Measurements from ENCODE around the gene RARS2.

Gene RARS2

DNA sequence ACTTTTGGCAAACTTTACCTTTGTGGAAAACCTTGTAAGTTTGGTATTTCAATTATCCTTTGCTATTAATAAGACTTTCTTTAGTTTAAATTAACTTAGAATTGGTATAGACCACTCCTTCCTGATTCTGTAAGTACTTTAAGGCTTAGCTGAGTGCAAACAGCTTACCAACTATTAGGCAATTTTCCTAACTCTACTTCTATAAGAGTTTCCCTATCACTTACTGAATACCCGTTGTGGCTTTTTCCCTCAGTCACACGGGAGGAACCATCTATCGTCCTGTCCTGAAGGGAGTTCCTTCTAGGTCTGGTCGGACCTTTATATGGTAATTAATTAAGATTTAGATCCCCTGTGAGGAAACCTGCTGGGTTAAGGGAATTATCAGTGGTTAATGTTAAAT lies 107.4 kb downstream of the RARS2 start:
- CTCF ChIA-PET, result interaction anchor here (0.8 kb wide), 1 partner anchor 202 kb away, joined by 3 read pairs; no protein-coding TSS in a partner anchor
- Histone ChIP-seq H3K27ac (ENCODE audit: extremely low read depth, low read depth, low read length) (no peak overlapping the region), H3K4me3 (ENCODE audit: low read depth, low read length) (no peak overlapping the region), H3K4me1 (ENCODE audit: control insufficient read depth, insufficient read depth, low read length) (no peaks in the 10 kb centered on the region), H3K9me3 (ENCODE audit: control insufficient read depth, insufficient read depth, low read depth, low read length) (no peaks in the 10 kb centered on the region), H3K36me3 (ENCODE audit: control insufficient read depth in 2 of 2, insufficient read depth in 1 of 2, low read length in 2 of 2) (peaks cover 0 to 28% of the 10 kb centered on the region in 2 experiments; a peak in 1 of 3 replicates)
- POLR2A ChIA-PET, result no interaction called here
- TF ChIP-seq ZFP37 (tag by site-specific recombination; IDR thresholded peaks at IDR 0.05), result no peak
- TF ChIP-seq HOXC10 (CRISPR knock-in tag; IDR thresholded peaks at IDR 0.05), result no peak
- TF ChIP-seq, protein P1, sequence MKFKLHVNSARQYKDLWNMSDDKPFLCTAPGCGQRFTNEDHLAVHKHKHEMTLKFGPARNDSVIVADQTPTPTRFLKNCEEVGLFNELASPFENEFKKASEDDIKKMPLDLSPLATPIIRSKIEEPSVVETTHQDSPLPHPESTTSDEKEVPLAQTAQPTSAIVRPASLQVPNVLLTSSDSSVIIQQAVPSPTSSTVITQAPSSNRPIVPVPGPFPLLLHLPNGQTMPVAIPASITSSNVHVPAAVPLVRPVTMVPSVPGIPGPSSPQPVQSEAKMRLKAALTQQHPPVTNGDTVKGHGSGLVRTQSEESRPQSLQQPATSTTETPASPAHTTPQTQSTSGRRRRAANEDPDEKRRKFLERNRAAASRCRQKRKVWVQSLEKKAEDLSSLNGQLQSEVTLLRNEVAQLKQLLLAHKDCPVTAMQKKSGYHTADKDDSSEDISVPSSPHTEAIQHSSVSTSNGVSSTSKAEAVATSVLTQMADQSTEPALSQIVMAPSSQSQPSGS (tag by site-specific recombination; IDR thresholded peaks at IDR 0.05; ENCODE audit: low read depth), result no peak

DNA sequence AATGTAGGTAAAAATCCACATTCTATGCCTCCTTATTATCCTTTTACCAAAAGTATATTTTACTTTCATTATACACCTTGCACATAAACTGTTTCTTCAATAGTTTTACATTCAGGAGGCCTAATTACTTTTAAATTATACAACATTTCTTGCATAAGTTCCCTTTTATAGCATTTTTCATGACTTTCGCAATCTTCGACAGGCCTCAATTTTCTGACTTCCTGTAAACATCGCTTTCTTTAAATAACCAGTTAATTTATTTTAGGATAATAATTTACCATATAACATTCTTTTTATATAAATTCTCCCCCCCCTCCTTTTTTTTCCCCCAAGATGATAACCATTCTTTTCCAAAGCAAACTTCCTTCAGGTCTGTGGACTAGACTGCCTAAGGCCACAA lies 107.9 kb downstream of the RARS2 start:
- H3K27ac ChIP-seq (ENCODE audit: extremely low read depth, low read depth, low read length), result no peak overlapping the region
- peaks cover 0 to 30% of the 10 kb centered on the region in 2 experiments; a peak in 1 of 3 replicates for H3K36me3 ChIP-seq (ENCODE audit: control insufficient read depth in 2 of 2, insufficient read depth in 1 of 2, low read length in 2 of 2)
- CTCF ChIA-PET, result interaction anchor here (0.8 kb wide), 1 partner anchor 203 kb away, joined by 3 read pairs; no protein-coding TSS in a partner anchor

DNA sequence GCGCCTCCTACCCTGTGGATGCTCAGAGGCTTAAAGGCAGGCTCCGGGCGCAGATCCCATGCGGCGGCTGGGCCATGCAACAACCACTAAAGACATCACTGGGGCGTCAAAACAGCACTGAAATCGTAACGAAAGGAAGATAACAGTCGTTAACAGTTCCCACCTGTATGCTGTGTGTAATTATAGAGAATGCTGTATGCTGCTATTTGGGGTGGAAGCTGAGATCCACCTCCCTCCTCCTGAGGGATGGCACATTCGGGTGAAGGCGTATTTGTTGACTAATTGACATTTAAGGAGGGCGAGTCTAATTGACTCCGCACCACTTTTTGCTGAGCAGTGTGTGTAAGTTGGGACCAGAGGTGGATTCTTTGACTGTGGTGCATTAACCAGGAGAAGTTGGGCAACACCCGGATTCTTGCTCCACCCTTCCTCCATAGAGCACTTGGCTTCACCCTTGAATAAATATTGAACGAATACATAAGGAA lies 116.3 kb downstream of the RARS2 start:
- ChIA-PET CTCF (no interaction called here), POLR2A (interaction anchor here (1.3 to 2.6 kb wide), 4 partner anchors 24 to 229 kb away, joined by 3 to 11 read pairs (median 4); partner anchors contain the start of genes AKIRIN2 and CFAP206)
- no peaks in the 10 kb centered on the region for H3K4me1 ChIP-seq (ENCODE audit: control insufficient read depth, insufficient read depth, low read length)
- H3K4me3 ChIP-seq (ENCODE audit: low read depth, low read length), result peak overlapping the region; percentile 83
- H3K9me3 ChIP-seq (ENCODE audit: control insufficient read depth, insufficient read depth, low read depth, low read length), result no peaks in the 10 kb centered on the region
- H3K36me3 ChIP-seq (ENCODE audit: control insufficient read depth in 2 of 2, insufficient read depth in 1 of 2, low read length in 2 of 2), result peaks cover 0 to 13% of the 10 kb centered on the region in 2 experiments; a peak in 1 of 3 replicates
- H3K27ac ChIP-seq (ENCODE audit: extremely low read depth, low read depth, low read length), result peak overlapping the region; percentile 73; the same call in 1 of the 2 replicates
- TF ChIP-seq ZFP37 (tag by site-specific recombination; IDR thresholded peaks at IDR 0.05) (0 out of 2 replicates have a peak, but pooled peaks have one; percentile 23), SCRT2 (tag by site-specific recombination; IDR thresholded peaks at IDR 0.05) (peak; percentile 95), RBAK (tag by site-specific recombination; IDR thresholded peaks at IDR 0.05) (no peak), KLF1 (tag by site-specific recombination; IDR thresholded peaks at IDR 0.05) (peak; percentile 13; the same call in 1 of the 2 replicates), ZNF341 (tag by site-specific recombination; IDR thresholded peaks at IDR 0.05; ENCODE audit: low read depth) (peak; percentile 46; the same call in 1 of the 2 replicates), ZNF670 (tag by site-specific recombination; IDR thresholded peaks at IDR 0.05; ENCODE audit: low read depth) (no peak), SP7 (tag by site-specific recombination; IDR thresholded peaks at IDR 0.05) (peak; percentile 78), ZFP69B (tag by site-specific recombination; IDR thresholded peaks at IDR 0.05) (peak; percentile 32; the same call in 1 of the 2 replicates), GLIS1 (tag by site-specific recombination; IDR thresholded peaks at IDR 0.05) (no peak), ZBTB17 (tag by site-specific recombination; IDR thresholded peaks at IDR 0.05) (no peak; the same call in none of the 2 replicates), SP2 (tag by site-specific recombination; IDR thresholded peaks at IDR 0.05) (peak; percentile 12; the same call in 1 of the 2 replicates), ZNF223 (tag by site-specific recombination; IDR thresholded peaks at IDR 0.05) (no peak), ZNF707 (tag by site-specific recombination; IDR thresholded peaks at IDR 0.05) (no peak), ZNF600 (tag by site-specific recombination; IDR thresholded peaks at IDR 0.05) (peak; percentile 68; the same call in 1 of the 2 replicates)

More for the DNA sequence above, 107.9 kb downstream of the RARS2 start:
- no peaks in the 10 kb centered on the region for H3K4me1 ChIP-seq (ENCODE audit: control insufficient read depth, insufficient read depth, low read length)
- POLR2A ChIA-PET, result no interaction called here
- no peaks in the 10 kb centered on the region for H3K9me3 ChIP-seq (ENCODE audit: control insufficient read depth, insufficient read depth, low read depth, low read length)
- no peak overlapping the region for H3K4me3 ChIP-seq (ENCODE audit: low read depth, low read length)
- TF ChIP-seq ZNF140 (tag by site-specific recombination; IDR thresholded peaks at IDR 0.05) (no peak), ZBTB20 (tag by site-specific recombination; IDR thresholded peaks at IDR 0.05) (no peak), ZBTB17 (tag by site-specific recombination; IDR thresholded peaks at IDR 0.05) (no peak), ZNF223 (tag by site-specific recombination; IDR thresholded peaks at IDR 0.05) (no peak), ZNF514 (tag by site-specific recombination; IDR thresholded peaks at IDR 0.05) (no peak), ZBTB1 (tag by site-specific recombination; IDR thresholded peaks at IDR 0.05) (no peak), ZNF510 (tag by site-specific recombination; IDR thresholded peaks at IDR 0.05; ENCODE audit: insufficient replicate concordance) (no peak), ZFP69B (tag by site-specific recombination; IDR thresholded peaks at IDR 0.05) (no peak), ZNF221 (tag by site-specific recombination; IDR thresholded peaks at IDR 0.05; ENCODE audit: borderline replicate concordance) (no peak), ZNF621 (tag by site-specific recombination; IDR thresholded peaks at IDR 0.05) (no peak), RBAK (tag by site-specific recombination; IDR thresholded peaks at IDR 0.05) (no peak), MEIS1 (CRISPR knock-in tag; IDR thresholded peaks at IDR 0.05; ENCODE audit: borderline replicate concordance) (no peak), HOXA7 (CRISPR knock-in tag; IDR thresholded peaks at IDR 0.05; ENCODE audit: borderline replicate concordance) (no peak), ZNF560 (tag by site-specific recombination; IDR thresholded peaks at IDR 0.05; ENCODE audit: borderline replicate concordance) (no peak), ZNF626 (tag by site-specific recombination; IDR thresholded peaks at IDR 0.05) (no peak), ZNF48 (tag by site-specific recombination; IDR thresholded peaks at IDR 0.05) (no peak), SETDB1 (IDR thresholded peaks at IDR 0.05; ENCODE audit: insufficient read length, low read length) (no peak)
- TF ChIP-seq, protein P2, sequence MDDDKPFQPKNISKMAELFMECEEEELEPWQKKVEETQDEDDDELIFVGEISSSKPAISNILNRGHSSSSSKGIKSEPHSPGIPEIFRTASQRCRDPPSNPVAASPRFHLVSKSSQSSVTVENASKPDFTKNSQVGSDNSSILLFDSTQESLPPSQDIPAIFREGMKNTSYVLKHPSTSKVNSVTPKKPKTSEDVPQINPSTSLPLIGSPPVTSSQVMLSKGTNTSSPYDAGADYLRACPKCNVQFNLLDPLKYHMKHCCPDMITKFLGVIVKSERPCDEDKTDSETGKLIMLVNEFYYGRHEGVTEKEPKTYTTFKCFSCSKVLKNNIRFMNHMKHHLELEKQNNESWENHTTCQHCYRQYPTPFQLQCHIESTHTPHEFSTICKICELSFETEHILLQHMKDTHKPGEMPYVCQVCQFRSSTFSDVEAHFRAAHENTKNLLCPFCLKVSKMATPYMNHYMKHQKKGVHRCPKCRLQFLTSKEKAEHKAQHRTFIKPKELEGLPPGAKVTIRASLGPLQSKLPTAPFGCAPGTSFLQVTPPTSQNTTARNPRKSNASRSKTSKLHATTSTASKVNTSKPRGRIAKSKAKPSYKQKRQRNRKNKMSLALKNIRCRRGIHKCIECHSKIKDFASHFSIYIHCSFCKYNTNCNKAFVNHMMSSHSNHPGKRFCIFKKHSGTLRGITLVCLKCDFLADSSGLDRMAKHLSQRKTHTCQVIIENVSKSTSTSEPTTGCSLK (tag by site-specific recombination; IDR thresholded peaks at IDR 0.05), result no peak
- TF ChIP-seq, protein P3, sequence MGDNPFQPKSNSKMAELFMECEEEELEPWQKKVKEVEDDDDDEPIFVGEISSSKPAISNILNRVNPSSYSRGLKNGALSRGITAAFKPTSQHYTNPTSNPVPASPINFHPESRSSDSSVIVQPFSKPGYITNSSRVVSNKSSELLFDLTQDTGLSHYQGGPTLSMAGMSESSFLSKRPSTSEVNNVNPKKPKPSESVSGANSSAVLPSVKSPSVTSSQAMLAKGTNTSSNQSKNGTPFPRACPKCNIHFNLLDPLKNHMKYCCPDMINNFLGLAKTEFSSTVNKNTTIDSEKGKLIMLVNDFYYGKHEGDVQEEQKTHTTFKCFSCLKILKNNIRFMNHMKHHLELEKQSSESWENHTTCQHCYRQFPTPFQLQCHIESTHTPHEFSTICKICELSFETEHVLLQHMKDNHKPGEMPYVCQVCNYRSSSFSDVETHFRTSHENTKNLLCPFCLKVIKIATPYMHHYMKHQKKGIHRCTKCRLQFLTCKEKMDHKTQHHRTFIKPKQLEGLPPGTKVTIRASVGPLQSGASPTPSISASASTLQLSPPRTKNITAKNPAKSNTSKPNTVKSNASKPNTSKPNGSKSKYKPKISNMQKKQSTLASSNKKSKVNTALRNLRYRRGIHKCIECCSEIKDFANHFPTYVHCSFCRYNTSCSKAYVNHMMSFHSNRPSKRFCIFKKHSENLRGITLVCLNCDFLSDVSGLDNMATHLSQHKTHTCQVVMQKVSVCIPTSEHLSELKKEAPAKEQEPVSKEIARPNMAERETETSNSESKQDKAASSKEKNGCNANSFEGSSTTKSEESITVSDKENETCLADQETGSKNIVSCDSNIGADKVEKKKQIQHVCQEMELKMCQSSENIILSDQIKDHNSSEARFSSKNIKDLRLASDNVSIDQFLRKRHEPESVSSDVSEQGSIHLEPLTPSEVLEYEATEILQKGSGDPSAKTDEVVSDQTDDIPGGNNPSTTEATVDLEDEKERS (tag by site-specific recombination; IDR thresholded peaks at IDR 0.05), result no peak
